Stimulated activated CD4-positive, alpha-beta T cell treated with anti-CD3 and anti-CD28 coated beads, Interleukin-2, amount 100 ng/mL, for 4 hours (primary cell): ENCODE data around the gene CPNE4.

Experiments
- DNase-seq: peaks from one replicate; pipeline ENCODE4 v3.0.0-alpha.2; 2020; ENCODE audit warnings: low read depth

Gene CPNE4

GRCh38 chr3:131733086-131733841, 301.6 kb downstream of the CPNE4 start:
- DNase-seq, result no peak

- no peak for DNase-seq
Measured at GRCh38 chr3:131731709-131732108, 303.1 kb downstream of the CPNE4 start.

DNA sequence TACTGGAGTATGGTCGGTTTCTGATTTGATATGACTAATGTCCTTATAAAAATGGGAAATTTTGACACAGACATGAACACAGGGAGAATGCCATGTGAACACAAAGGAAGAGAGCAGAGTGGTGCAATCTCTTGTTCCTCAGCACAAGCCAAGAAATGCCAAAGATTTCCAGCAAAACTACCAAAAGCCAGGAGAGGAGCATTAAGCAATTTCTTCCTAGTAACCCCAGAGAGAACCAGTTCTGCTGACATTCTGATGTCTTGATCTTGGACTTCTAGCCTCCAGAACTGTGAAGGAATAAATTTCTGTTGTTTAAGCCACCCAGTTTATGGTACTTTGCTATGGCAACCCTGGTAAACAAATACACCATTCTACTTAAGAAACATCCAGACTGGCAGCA, 304.2 kb downstream of the CPNE4 start:
- DNase-seq, result no peak

- DNase-seq, result no peak
Measured at GRCh38 chr3:131729643-131730017, 305.2 kb downstream of the CPNE4 start.

- DNase-seq, result no peak
Measured at GRCh38 chr3:131728898-131729642, 305.7 kb downstream of the CPNE4 start.

DNA sequence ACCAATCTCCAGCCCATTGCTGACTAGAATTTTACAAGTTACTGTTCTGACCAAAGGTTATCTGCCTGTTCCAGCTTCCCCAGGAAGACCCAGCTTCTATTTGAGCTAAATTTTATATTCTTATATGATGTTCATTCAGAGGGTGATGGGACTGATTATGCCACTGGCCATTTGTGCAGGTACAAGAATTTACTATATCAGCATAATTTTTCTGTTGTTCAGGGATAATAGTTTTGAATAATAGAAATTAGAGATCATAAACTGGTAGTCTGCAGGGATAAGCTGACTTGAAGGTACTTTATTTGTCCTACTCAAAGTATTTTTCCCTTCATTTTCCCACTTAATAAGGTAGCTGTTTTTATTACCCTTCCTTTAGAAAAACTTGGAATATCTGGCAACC, 309.4 kb downstream of the CPNE4 start:
- DNase-seq, result no peak

DNA sequence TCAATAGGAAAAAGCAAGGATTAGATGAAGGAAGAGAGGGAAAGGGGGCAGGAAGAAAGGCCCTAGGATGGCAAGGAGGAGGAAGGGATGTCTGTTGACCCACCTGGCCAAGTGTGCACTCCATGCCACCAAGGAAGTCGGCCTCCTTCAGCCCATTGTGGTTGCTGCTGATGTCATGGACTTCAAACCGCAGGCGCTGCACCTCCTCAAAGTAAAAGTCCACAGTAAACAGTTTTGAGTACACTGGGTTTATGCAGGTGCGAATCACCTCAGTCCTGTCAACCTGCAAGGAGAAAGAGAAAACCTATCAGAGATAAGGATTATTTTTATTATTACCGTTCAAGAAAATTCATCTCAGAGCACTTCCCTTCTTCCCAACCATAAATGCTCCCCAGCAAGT, 311.5 kb downstream of the CPNE4 start:
- no peak for DNase-seq

GRCh38 chr3:131717493-131717892, 317.3 kb downstream of the CPNE4 start:
- DNase-seq, result no peak

DNA sequence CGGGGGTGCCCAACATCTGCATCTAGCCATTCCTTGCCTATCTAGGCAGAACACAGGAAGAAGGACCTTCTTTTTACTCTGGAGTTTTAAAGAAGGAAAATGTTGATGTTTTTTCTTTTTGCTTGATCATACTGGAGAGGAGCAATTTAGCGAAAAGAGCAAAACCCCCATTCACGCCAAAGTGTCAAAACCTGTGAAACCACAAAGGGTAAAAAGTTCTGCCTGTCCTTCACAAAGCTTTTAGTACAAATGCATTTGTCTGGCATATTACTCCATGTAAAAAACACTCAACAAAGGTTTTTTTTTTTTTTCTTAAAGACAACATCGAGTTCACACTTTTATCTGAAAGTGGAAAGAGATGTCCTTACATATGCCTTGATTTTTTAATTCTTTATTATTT, 317.9 kb downstream of the CPNE4 start:
- DNase-seq, result no peak

DNA sequence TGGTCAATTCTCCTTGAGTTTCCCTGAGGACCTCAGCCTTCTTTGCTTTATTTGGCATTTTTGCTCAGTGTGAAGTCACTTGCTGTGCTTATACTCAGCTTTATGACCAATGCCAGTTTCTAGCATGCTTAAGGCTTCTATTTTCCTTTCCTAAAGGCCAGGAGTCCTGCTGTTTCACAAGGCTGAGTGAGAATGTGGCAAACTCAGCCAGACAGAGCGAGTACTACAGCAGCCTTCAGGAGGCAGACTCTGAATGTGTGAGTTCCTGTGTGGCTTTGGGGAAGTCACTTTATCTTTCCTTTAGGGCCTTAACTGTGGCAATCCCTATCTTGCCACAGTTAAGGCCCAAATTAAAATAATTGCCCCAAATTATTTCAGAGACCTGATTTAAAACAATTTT, 318.8 kb downstream of the CPNE4 start:
- no peak for DNase-seq

- DNase-seq, result no peak
Measured at GRCh38 chr3:131714585-131715220, 320.1 kb downstream of the CPNE4 start.

DNA sequence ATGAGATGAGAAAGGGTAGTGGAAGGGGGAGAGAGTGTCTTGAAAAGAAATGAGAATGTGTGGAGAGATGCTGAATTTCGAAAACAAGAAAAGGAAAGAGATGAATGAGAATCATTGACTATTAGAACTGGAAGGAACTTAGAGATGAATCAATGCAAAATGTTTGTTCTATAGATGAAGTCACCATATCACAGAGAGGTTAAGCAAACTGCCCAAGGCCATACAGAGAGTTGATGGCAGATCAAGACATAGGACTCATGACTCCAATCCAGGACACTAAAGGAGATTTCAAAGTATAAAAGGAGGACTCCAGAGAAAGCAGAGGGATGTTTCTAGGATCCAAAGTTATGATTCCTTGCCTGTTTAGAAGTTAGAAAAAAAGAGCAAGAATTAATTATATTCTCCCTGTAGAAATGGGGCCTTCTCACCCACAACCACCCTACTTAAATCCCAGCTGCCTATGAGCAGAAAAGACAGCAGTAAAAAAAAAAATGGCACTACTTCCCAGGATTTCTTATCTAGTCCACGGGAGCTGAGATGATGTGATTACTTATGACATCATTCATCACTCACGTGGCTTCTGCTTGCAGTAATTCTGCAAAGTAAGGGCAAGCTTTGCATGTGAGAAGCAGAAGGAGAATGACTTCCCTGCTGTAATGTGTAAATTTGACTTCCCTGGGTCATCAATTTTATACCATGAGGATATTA, 321.2 kb downstream of the CPNE4 start:
- no peak for DNase-seq

DNA sequence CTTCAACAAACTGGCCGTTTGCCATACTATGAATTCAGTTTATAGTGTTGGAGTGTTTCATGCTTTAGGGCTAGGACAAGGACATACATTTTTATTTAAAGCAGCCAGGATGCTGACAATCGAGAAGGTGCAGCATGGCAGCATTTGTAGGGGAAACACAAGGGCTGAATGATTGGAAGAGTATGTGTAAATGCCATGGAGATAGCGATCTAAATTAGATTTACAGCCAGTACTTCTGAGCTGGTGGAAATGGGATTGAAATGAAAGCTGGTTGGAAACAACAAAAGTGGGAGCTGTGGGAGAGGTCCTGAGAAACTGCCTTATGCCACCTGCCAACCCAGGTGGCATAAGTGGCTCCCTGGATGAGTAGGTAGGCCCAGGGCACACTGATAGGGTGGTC, 322.2 kb downstream of the CPNE4 start:
- no peak for DNase-seq

GRCh38 chr3:131711114-131711768, 323.6 kb downstream of the CPNE4 start:
- DNase-seq, result no peak

GRCh38 chr3:131708241-131708640, 326.6 kb downstream of the CPNE4 start:
- DNase-seq, result no peak

GRCh38 chr3:131705558-131706051, 329.2 kb downstream of the CPNE4 start:
- DNase-seq, result no peak

GRCh38 chr3:131705099-131705498, 329.7 kb downstream of the CPNE4 start:
- no peak for DNase-seq

DNA sequence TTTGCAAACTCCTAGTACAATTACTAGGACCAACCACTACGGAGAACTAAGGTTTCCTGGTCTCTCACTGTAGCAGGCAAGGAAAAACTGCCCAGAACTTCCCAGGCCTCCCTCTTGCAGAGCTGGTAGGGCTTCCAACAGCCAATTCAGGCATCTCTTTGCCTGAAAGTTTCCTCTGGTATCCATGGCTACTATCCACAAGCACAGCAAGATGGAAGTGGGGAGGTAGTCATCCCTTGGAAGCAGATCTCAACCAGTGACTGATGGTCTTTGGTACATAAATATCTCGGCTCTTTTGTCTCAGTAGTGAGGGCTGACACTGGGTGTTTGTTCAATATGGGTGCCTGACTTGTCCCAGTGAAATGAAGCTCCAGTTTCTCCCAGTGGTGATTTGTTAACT, 330.7 kb downstream of the CPNE4 start:
- DNase-seq, result no peak

DNA sequence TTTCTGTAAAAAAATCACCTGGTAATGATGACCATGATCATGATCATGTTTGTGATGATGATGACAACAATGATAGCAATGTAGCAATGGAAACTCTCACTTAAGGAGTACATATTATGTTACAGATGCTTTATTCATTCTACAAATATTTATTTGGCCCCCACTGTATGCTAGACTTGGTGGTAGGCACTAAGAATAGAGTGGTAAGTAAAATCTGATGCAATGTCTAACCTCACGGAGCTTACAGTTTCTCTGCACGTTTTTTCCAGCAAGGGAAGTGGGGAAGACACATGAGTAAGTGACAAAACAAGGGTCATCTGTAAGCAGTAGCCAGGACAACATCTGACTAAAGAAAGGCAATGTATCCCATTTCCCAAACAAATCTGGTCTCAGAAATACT, 332.7 kb downstream of the CPNE4 start:
- DNase-seq, result no peak

GRCh38 chr3:131701153-131701770, 333.6 kb downstream of the CPNE4 start:
- DNase-seq, result no peak

DNA sequence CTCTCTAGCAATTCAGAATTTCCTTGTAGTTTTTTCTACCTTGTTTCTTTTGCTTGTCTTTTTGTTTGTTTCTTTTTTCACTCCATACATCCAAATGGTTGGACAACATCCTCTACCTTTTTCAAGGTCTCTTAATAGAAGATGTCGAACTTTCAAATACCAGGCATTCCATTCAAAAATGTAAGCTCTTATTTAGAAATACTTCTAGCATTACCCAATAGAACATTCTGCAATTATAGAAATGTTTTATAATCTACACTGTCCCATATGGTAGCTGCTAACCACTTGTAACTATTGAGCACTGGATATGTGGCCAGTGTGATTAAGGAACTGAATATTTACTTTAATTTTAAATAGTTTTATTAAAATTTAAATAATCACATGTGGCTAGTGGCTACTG, 335.8 kb downstream of the CPNE4 start:
- no peak for DNase-seq
